GM13977 (cell line): ENCODE measurements around the gene PCSK7.

Experiments used
- DNase-seq: peaks from one replicate; pipeline ENCODE4 v3.0.0; 2012; ENCODE audit warnings: low spot score
- in situ Hi-C: fragments of 300-500 bp; cut with MboI; formaldehyde crosslinking; loops from one replicate; pipeline ENCODE4 v1.12.0; 2022; ENCODE audit warnings: low sequenced_read_pairs, low pct_unique_long_range_greater_than_20kb, mixed read lengths, inconsistent platforms; ENCODE audit not compliant: unreplicated experiment
- TF ChIP-seq, protein P1 (sequence below): IDR thresholded peaks from 2 replicates; pipeline ENCODE4 v1.5.1; 2012; ENCODE audit warnings: mild to moderate bottlenecking, control low read depth; ENCODE audit not compliant: insufficient read depth; ENCODE audit errors: extremely low read depth, missing control alignments

Gene PCSK7

GRCh38 chr11:117251506-117251905, 19.6 kb upstream of the PCSK7 start:
- no peak for DNase-seq
- TF ChIP-seq, protein P1, sequence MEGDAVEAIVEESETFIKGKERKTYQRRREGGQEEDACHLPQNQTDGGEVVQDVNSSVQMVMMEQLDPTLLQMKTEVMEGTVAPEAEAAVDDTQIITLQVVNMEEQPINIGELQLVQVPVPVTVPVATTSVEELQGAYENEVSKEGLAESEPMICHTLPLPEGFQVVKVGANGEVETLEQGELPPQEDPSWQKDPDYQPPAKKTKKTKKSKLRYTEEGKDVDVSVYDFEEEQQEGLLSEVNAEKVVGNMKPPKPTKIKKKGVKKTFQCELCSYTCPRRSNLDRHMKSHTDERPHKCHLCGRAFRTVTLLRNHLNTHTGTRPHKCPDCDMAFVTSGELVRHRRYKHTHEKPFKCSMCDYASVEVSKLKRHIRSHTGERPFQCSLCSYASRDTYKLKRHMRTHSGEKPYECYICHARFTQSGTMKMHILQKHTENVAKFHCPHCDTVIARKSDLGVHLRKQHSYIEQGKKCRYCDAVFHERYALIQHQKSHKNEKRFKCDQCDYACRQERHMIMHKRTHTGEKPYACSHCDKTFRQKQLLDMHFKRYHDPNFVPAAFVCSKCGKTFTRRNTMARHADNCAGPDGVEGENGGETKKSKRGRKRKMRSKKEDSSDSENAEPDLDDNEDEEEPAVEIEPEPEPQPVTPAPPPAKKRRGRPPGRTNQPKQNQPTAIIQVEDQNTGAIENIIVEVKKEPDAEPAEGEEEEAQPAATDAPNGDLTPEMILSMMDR = no peak
- in situ Hi-C loops = no loop called here

- in situ Hi-C loops = no loop called here
Measured at GRCh38 chr11:117249571-117249970, 17.7 kb upstream of the PCSK7 start.

GRCh38 chr11:117248341-117248740, 16.5 kb upstream of the PCSK7 start:
- in situ Hi-C loops = no loop called here
- no peak for DNase-seq
- TF ChIP-seq, protein P1 = no peak

More at GRCh38 chr11:117249571-117249970, 17.7 kb upstream of the PCSK7 start:
- DNase-seq = no peak
- TF ChIP-seq, protein P1 = no peak

- DNase-seq = no peak
- in situ Hi-C loops = loop anchor here (10.0 kb wide), 1 partner anchor 56 kb away; the partner anchor contains the start of gene BACE1-AS
- TF ChIP-seq, protein P1 = no peak
Measured at GRCh38 chr11:117239295-117239694, 7.4 kb upstream of the PCSK7 start.

GRCh38 chr11:117238221-117238620, 6.3 kb upstream of the PCSK7 start:
- TF ChIP-seq, protein P1 = no peak
- in situ Hi-C loops = loop anchor here (10.0 kb wide), 1 partner anchor 57 kb away; the partner anchor contains the start of gene BACE1-AS
- no peak for DNase-seq

DNA sequence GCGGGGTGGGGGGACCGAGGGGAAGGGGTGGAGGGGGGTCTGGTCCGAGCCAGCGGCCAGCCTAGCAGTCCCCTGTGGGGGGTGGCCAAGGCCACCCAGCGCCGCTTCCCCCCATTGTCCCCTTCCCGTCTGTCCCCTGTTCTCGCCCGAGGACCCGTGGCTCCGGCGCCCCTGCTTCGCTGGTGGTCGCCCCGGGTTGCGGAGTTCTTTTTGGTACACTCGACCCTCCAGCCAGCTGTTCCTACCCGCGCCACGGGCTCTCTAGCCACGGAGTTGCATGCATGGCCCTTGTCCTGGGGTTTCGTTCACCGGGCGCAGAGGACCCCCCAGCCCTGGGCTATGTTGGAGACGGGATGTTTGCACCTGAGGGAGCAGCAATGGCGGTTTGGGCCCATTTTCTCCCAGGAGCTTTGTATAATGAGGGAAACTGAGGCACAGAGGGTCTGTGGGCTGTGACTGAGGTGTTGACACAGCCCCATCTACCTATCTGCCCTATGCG, 1.1 kb upstream of the PCSK7 start:
- TF ChIP-seq, protein P1 = no peak
- in situ Hi-C loops = loop anchor here (10.0 kb wide), 1 partner anchor 62 kb away; the partner anchor contains the start of gene BACE1-AS
- DNase-seq = peak; percentile 67
